Left lung (tissue), 10 donors: ENCODE results near the gene HAL. TPM values are rescaled to one million over a fixed set of nuclear protein-coding genes. Genes with fewer than 3 reads are reported as not detected.

Experiments used
- ATAC-seq: fragments of 200-7000 bp; cut with Tn5 transposase; one replicate; pipeline ENCODE4 v1.9.1; 2020; ENCODE audit warnings: moderate library complexity
- DNase-seq, 4 donors: peaks; one replicate each; pipeline ENCODE4 v3.0.0-alpha.2; 2013 to 2020
- H3K27ac ChIP-seq, 2 donors: fragments of 200-600 bp; sonication (generic) in 1 of 2; one replicate each; pipeline versions ENCODE4 v1.5.0 to v1.8.0; 2020 to 2021
- H3K27me3 ChIP-seq, 2 donors: fragments of 200-600 bp; sonication (generic) in 1 of 2; one replicate each; pipeline versions ENCODE4 v1.5.0 to v1.8.0; 2020 to 2021
- H3K36me3 ChIP-seq, 2 donors: fragments of 200-600 bp; sonication (generic) in 1 of 2; one replicate each; pipeline versions ENCODE4 v1.5.0 to v1.8.0; 2020 to 2021
- H3K4me1 ChIP-seq, 2 donors: fragments of 200-600 bp; one replicate each; pipeline ENCODE4 v1.8.0; 2021
- H3K4me3 ChIP-seq, 2 donors: fragments of 200-600 bp; sonication (generic) in 1 of 2; one replicate each; pipeline versions ENCODE4 v1.5.0 to v1.8.0; 2020 to 2021; ENCODE audit warnings: mild to moderate bottlenecking in 1 of 2
- H3K9me3 ChIP-seq, 2 donors: fragments of 200-600 bp; sonication (generic) in 1 of 2; one replicate each; pipeline versions ENCODE4 v1.5.0 to v1.8.0; 2020 to 2021
- intact Hi-C, 2 donors: fragments of 100-400 bp; cut with DNase I; formaldehyde crosslinking; loops; one replicate each; pipeline versions ENCODE4 v1.11.2 to v1.14.2; 2022
- polyA plus RNA-seq, 6 donors: library from polyadenylated mRNA; unstranded; fragments of 120-200 nt; gene quantifications; one replicate each; pipeline ENCODE4 v1.2.1, GENCODE V29; 2013; ENCODE audit not compliant: insufficient read length in 6 of 6
- total RNA-seq, 2 donors: library from RNA; stranded (reverse); fragmentation: NEBNext Ultra II Directional; extraction: Animal tissue kit (Norgen Biotek cat#: 25700); gene quantifications; one replicate each; pipeline ENCODE4 v1.2.1, GENCODE V29; 2021
- TF ChIP-seq, protein P1 (sequence below), 2 donors: fragments of 200-600 bp; sonication (generic) in 1 of 2; IDR thresholded peaks; one replicate each; pipeline versions ENCODE4 v1.5.0 to v1.8.0; 2021; ENCODE audit warnings: antibody characterized with exemption in 2 of 2
- donor health status: DM: no; HTN: yes; CAD: no.
- donor health status: DM: no; HTN: no; CAD: no.

HAL gene
- total and polyA plus RNA-seq, 8 donors, result 0.64 to 7.1 (median 1.1) TPM

DNA sequence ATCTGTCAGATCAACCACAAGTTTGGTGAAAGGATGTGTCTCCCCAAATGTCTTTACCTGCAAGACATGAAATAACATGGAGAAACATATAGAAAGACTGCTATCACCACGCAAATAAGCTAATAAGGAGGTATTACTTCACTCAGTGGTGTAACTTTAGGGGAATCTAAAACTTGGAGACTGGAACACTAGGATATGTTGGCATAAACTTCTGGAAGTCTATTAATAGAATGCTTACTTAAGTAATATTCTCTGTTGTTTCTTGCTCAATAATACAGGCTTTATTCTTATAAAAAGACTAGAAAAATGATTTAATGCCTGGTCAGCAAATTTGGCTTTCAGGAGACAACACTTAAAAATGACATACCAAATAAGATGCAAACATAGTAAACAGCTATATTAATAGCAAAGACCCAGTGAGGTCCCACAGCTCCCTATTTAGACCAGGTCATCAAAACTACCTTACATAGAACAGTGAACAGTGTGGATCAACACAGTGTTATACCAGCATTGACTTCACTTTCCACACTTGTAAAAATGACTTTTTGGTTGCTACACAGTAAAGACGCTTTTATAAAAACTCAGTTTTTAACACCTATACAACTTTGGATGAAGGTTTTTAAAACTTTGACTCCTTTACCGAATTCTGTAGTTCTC is 18.9 kb upstream of the HAL start:
- ATAC-seq, result peak; percentile 44
- peak in 1 of 4 donors; percentile 56 for DNase-seq

DNA sequence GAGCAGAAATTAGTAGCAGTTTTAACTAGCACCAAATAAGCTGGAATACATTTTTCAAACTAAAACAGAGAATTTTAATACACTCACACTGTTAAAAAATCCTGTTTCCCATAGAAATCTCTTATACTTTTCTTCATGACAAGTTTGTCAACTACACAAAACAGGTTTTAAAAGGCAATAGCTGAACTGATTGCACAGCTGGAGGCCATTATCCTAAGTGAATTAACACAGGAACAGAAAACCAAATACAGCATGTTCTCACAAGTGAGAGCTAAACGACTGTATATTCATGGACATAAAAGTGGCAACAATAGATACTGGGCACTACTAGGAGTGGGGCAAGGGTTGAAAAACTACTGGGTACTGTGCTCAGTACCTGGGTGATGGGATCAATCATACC is 11.6 kb upstream of the HAL start:
- Histone ChIP-seq H3K4me3 (no peak overlapping the region), H3K36me3 (peaks cover 12 to 98% of the 10 kb centered on the region in 2 donors), H3K4me1 (no peaks in the 10 kb centered on the region), H3K27ac (no peak overlapping the region), H3K27me3 (no peaks in the 10 kb centered on the region), H3K9me3 (no peaks in the 10 kb centered on the region)
- intact Hi-C loops, result no loop called here
- ATAC-seq, result no peak
- DNase-seq, result no peak
- TF ChIP-seq, protein P1, sequence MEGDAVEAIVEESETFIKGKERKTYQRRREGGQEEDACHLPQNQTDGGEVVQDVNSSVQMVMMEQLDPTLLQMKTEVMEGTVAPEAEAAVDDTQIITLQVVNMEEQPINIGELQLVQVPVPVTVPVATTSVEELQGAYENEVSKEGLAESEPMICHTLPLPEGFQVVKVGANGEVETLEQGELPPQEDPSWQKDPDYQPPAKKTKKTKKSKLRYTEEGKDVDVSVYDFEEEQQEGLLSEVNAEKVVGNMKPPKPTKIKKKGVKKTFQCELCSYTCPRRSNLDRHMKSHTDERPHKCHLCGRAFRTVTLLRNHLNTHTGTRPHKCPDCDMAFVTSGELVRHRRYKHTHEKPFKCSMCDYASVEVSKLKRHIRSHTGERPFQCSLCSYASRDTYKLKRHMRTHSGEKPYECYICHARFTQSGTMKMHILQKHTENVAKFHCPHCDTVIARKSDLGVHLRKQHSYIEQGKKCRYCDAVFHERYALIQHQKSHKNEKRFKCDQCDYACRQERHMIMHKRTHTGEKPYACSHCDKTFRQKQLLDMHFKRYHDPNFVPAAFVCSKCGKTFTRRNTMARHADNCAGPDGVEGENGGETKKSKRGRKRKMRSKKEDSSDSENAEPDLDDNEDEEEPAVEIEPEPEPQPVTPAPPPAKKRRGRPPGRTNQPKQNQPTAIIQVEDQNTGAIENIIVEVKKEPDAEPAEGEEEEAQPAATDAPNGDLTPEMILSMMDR (IDR thresholded peaks at IDR 0.05), result no peak

More for the DNA sequence above, 18.9 kb upstream of the HAL start:
- Histone ChIP-seq H3K4me1 (peaks cover 0 to 10% of the 10 kb centered on the region in 2 donors), H3K4me3 (no peak overlapping the region), H3K9me3 (no peaks in the 10 kb centered on the region), H3K36me3 (peaks cover 5 to 97% of the 10 kb centered on the region in 2 donors), H3K27me3 (no peaks in the 10 kb centered on the region), H3K27ac (no peak overlapping the region)
- intact Hi-C loops, result no loop called here
- TF ChIP-seq, protein P1 (IDR thresholded peaks at IDR 0.05), result no peak

DNA sequence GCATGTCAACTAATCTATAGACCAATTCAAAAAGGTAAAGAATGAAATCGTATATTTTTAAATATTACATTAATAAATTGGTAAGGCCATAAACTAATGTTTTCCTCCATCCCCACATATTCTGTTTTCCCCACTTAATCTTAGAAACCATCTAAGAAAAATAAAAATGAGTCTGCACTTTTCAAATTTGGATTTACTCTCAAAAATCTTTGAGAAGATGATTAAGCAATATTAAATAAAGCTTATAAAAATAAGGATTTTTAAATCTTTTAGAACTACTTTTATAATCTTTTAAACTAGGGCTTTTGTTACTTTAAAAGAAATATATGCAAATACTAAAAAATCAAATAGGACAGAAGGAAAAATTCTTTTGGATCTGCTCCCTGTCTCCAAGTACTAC is 10.6 kb upstream of the HAL start:
- ATAC-seq, result no peak
- Histone ChIP-seq H3K9me3 (no peaks in the 10 kb centered on the region), H3K36me3 (peaks cover 8 to 98% of the 10 kb centered on the region in 2 donors), H3K4me1 (no peaks in the 10 kb centered on the region), H3K27me3 (no peaks in the 10 kb centered on the region), H3K27ac (no peak overlapping the region), H3K4me3 (no peak overlapping the region)
- no peak for DNase-seq
- TF ChIP-seq, protein P1 (IDR thresholded peaks at IDR 0.05), result no peak
- intact Hi-C loops, result no loop called here

DNA sequence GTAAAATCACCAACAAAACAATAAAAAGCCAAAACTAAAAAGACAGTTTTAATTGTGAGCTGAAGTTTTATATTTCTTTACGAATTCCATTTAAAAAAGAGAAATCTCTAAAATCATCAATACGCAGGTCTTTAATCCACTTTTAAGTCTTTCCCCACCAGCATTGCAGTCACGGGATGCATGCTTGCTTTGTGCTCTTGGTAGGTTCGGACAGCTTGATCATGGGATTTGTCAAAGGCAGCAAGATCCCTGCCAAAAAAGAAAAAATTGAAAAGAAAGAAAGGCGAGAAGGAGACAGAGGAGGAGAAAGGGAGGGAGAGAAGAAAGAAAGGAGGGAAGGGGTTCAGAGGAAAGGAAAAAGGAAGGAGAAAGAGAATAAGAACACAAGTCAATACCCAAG is 4.7 kb upstream of the HAL start:
- no peaks in the 10 kb centered on the region for H3K27me3 ChIP-seq
- intact Hi-C loops, result no loop called here
- H3K4me3 ChIP-seq, result no peak overlapping the region
- H3K4me1 ChIP-seq, result peaks cover 0 to 31% of the 10 kb centered on the region in 2 donors
- TF ChIP-seq, protein P1 (IDR thresholded peaks at IDR 0.05), result no peak
- H3K9me3 ChIP-seq, result no peaks in the 10 kb centered on the region
- no peak for ATAC-seq
- H3K36me3 ChIP-seq, result peaks cover 0 to 63% of the 10 kb centered on the region in 2 donors
- no peak overlapping the region for H3K27ac ChIP-seq
- DNase-seq, result no peak

DNA sequence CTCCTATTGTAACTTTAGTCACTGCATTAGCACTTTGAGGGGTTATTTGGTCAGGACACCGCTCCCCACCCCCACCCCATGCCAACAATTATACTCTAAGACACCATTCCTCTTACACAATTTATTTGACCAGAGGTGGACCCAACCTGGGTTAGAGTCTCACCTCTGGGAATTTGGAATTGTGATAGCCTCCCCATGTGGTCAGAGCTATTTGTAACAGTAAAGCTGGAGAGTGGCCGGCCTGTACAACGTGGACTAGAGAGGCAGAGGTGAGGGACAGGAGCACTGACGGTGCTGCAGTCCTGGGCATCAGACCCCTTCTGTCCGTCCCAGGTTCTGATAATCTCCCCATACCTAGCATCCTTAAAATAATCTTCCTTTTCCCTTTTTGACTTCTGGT is 3.3 kb upstream of the HAL start:
- intact Hi-C loops, result loop anchor here in 1 of 2 donors (10.0 kb wide), 1 partner anchor 85 kb away; no protein-coding TSS in a partner anchor
- Histone ChIP-seq H3K27ac (peak overlapping the region in 1 of 2 donors; percentile 89), H3K27me3 (no peaks in the 10 kb centered on the region), H3K4me1 (peaks cover 0 to 43% of the 10 kb centered on the region in 2 donors), H3K4me3 (no peak overlapping the region), H3K36me3 (peaks cover 0 to 49% of the 10 kb centered on the region in 2 donors), H3K9me3 (no peaks in the 10 kb centered on the region)
- TF ChIP-seq, protein P1 (IDR thresholded peaks at IDR 0.05), result no peak
- DNase-seq, result no peak
- no peak for ATAC-seq
